ENCODE results near the gene MEPCE. TPM values are rescaled to one million over a fixed set of nuclear protein-coding genes. Genes with fewer than 3 reads are reported as not detected.

Gene MEPCE
- total and polyA plus RNA-seq, 2 experiments from 2014 or later: 8.0 to 24.2 TPM

DNA sequence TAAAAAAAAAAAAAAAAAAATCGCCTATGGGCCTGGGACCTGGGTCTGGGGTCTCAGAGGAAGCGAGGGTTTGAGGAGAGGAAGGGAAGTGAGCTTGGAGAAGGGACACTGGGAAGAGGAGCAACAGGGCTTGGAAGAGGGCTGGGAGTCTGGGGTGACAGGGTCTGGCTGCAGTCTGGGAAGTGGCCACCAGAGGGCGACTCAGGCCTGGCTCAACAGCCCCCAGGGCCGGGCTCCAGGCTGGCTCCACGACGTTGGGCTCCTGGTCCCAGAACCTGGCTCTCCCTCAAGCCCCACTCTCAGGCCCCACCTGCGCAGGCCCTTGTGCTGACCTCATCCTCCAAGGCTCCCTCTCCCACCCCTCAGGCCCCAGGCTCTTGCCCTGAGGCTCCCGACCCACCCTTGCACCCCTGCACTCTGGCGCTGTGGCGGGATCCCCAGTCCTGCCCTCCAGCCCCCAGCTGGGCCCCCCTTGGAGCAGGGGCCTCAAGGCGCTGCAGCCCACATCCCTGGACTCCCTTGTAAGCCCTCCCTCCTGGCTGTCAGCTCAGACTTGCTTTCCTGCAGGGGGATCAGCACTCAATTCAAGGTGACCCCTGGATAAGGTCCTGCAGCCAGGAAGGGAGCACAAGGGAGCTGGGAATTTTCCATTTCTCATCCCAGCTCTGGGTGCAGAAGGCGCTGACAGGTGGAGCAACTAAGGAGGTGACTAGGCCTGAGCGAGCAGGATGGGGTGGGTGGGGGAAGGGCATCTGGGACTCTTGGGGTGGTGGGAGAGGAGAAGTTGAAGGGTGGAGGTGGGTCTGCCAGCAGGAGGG is 39.8 kb downstream of the MEPCE start:
- Histone ChIP-seq H3K4me3 (no peak overlapping the region), H3F3A (ENCODE audit: insufficient read depth) (peaks cover 17% of the 10 kb centered on the region), H3K79me2 (ENCODE audit: insufficient read depth) (peaks cover 7% of the 10 kb centered on the region), H4K20me1 (ENCODE audit: insufficient read depth) (no peaks in the 10 kb centered on the region), H3K27me3 (replicated peaks; ENCODE audit: insufficient read depth) (no peaks in the 10 kb centered on the region), H3K4me1 (ENCODE audit: insufficient read depth) (peaks cover 15% of the 10 kb centered on the region), H3K9ac (no peak overlapping the region), H3K36me3 (ENCODE audit: low read depth) (no peaks in the 10 kb centered on the region; the same call in 1 of the 2 replicates), H3K4me2 (ENCODE audit: unreplicated experiment) (no peak overlapping the region), H3K9me3 (ENCODE audit: low read depth) (no peaks in the 10 kb centered on the region), H3K9me2 (ENCODE audit: insufficient read depth) (no peaks in the 10 kb centered on the region), H3K27ac (no peak overlapping the region), H2AFZ (no peak overlapping the region)
- peak; percentile 79 for DNase-seq
- WGBS, 2 experiments (ENCODE audit: low coverage in 1 of 2, low lambda C conversion rate in 2 of 2, missing lambda C conversion rate in 2 of 2): 37 to 54% methylated on average over 11 to 13 of the region's 13 CpGs
- in situ Hi-C loops (cut with MboI): loop anchor here (10.0 to 25.0 kb wide), 2 partner anchors 225 to 393 kb away; partner anchors contain the start of genes GIGYF1, SLC12A9 and TRIP6
- no peak for TF ChIP-seq EZH2 (IDR thresholded peaks at IDR 0.05; ENCODE audit: insufficient read depth, poor library complexity, severe bottlenecking)
- no peak for TF ChIP-seq EZH2phosphoT487 (IDR thresholded peaks at IDR 0.05; ENCODE audit: insufficient read depth, low read depth)

DNA sequence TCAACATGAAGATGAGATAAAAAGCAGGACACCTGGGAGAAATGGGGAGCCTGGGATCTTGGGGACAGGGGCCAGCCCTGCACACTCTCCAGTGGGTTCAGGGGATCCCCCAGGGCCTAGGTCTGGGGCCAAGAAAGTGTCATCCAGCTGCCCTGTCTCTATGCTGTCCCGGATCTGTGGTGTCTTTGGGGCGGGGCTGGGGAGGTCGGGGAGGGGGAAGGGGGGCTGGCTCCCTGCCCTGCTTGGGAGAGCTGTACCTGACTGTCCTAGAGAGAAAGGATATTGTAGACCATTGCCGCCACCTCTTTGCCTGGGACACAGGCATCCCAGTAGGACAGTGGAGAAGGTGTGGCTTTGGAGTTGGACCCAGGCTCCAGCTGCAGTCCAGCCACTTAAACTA is 41.4 kb downstream of the MEPCE start:
- Histone ChIP-seq H3K27ac (no peak overlapping the region), H3K4me1 (ENCODE audit: insufficient read depth) (peaks cover 5% of the 10 kb centered on the region; the same call in 1 of the 2 replicates), H4K20me1 (ENCODE audit: insufficient read depth) (no peaks in the 10 kb centered on the region), H2AFZ (no peak overlapping the region), H3K9me3 (ENCODE audit: low read depth) (no peaks in the 10 kb centered on the region), H3K4me2 (ENCODE audit: unreplicated experiment) (no peak overlapping the region), H3K4me3 (no peak overlapping the region), H3K79me2 (ENCODE audit: insufficient read depth) (peaks cover 23% of the 10 kb centered on the region), H3K9me2 (ENCODE audit: insufficient read depth) (no peaks in the 10 kb centered on the region), H3F3A (ENCODE audit: insufficient read depth) (peaks cover 8% of the 10 kb centered on the region; the same call in 1 of the 2 replicates), H3K9ac (no peak overlapping the region), H3K27me3 (replicated peaks; ENCODE audit: insufficient read depth) (no peaks in the 10 kb centered on the region), H3K36me3 (ENCODE audit: low read depth) (no peaks in the 10 kb centered on the region; the same call in 1 of the 2 replicates)
- in situ Hi-C loops (cut with MboI): loop anchor here (10.0 to 25.0 kb wide), 2 partner anchors 224 to 391 kb away; partner anchors contain the start of genes GIGYF1, SLC12A9 and TRIP6
- 56 to 63% methylated on average over 2 to 4 of the region's 4 CpGs for WGBS, 2 experiments (ENCODE audit: low coverage in 1 of 2, low lambda C conversion rate in 2 of 2, missing lambda C conversion rate in 2 of 2)
- no peak for DNase-seq
- TF ChIP-seq EZH2phosphoT487 (IDR thresholded peaks at IDR 0.05; ENCODE audit: insufficient read depth, low read depth): no peak
- no peak for TF ChIP-seq EZH2 (IDR thresholded peaks at IDR 0.05; ENCODE audit: insufficient read depth, poor library complexity, severe bottlenecking)

- 89 to 94% methylated on average over 5 to 16 of the region's 16 CpGs for WGBS, 2 experiments (ENCODE audit: low coverage in 1 of 2, low lambda C conversion rate in 2 of 2, missing lambda C conversion rate in 2 of 2)
- in situ Hi-C loops (cut with MboI): loop anchor here (10.0 to 25.0 kb wide), 2 partner anchors 223 to 390 kb away; partner anchors contain the start of genes GIGYF1, SLC12A9 and TRIP6
- peaks cover 36% of the 10 kb centered on the region for H3K79me2 ChIP-seq (ENCODE audit: insufficient read depth)
These were observed 42.7 kb downstream of the MEPCE start for GRCh38 chr7:100472121-100472851.

More at GRCh38 chr7:100472121-100472851, 42.7 kb downstream of the MEPCE start:
- H4K20me1 ChIP-seq (ENCODE audit: insufficient read depth): no peaks in the 10 kb centered on the region
- peaks cover 8% of the 10 kb centered on the region; the same call in 1 of the 2 replicates for H3F3A ChIP-seq (ENCODE audit: insufficient read depth)
- no peak overlapping the region for H3K4me2 ChIP-seq (ENCODE audit: unreplicated experiment)
- no peak overlapping the region for H3K4me3 ChIP-seq
- H3K36me3 ChIP-seq (ENCODE audit: low read depth): no peaks in the 10 kb centered on the region; the same call in 1 of the 2 replicates
- H3K9ac ChIP-seq: no peak overlapping the region
- H3K9me2 ChIP-seq (ENCODE audit: insufficient read depth): no peaks in the 10 kb centered on the region
- H3K4me1 ChIP-seq (ENCODE audit: insufficient read depth): peaks cover 7% of the 10 kb centered on the region; the same call in 1 of the 2 replicates
- no peaks in the 10 kb centered on the region for H3K9me3 ChIP-seq (ENCODE audit: low read depth)
- H2AFZ ChIP-seq: no peak overlapping the region
- DNase-seq: no peak
- H3K27me3 ChIP-seq (replicated peaks; ENCODE audit: insufficient read depth): no peaks in the 10 kb centered on the region
- no peak for TF ChIP-seq EZH2phosphoT487 (IDR thresholded peaks at IDR 0.05; ENCODE audit: insufficient read depth, low read depth)
- TF ChIP-seq EZH2 (IDR thresholded peaks at IDR 0.05; ENCODE audit: insufficient read depth, poor library complexity, severe bottlenecking): no peak
- H3K27ac ChIP-seq: no peak overlapping the region

Measured in GM23248 (cell line).